Nasal cavity respiratory epithelium epithelial cell of viscerocranial mucosa (primary cell): Measurements from ENCODE around the gene MXI1. TPM values are rescaled to one million over a fixed set of nuclear protein-coding genes. Genes with fewer than 3 reads are reported as not detected.

Source experiments
- total RNA-seq: library from RNA; depleted of rRNA; stranded (reverse); fragments of >200 nt; gene quantifications from 2 replicates; pipeline ENCODE4 v1.2.3, GENCODE V29; 2014

MXI1 gene
- total RNA-seq: 36.9 and 58.3 TPM in 2 replicates

GRCh38 chr10:110207011-110207804 lies at the start of gene MXI1:
Gene MXI1 (plus strand): TSS chr10:110207605. CDS start chr10:110207809, 204 bp downstream.

GRCh38 chr10:110304780-110305421 lies 97.5 kb downstream of the MXI1 start, which contains the start of gene SMNDC1:
Gene SMNDC1 (minus strand): TSS chr10:110304920. CDS start chr10:110303587, 1,333 bp downstream.

Other genes starting within 250 kb of the MXI1 start
- 24.3 and 111 TPM in 2 replicates for gene ADD3, start 199.6 kb upstream of the MXI1 start, total RNA-seq
- gene SMNDC1, start 97.3 kb downstream of the MXI1 start, total RNA-seq: 9.2 and 13.7 TPM in 2 replicates